ENCODE measurements around the gene ZFYVE28. TPM values are rescaled to one million over a fixed set of nuclear protein-coding genes. Genes with fewer than 3 reads are reported as not detected.

ZFYVE28 gene
- total and polyA plus RNA-seq, 2 donors (not counting 1 experiment from before 2014, with no cell fraction given), result 5.8 to 12.1 TPM

DNA sequence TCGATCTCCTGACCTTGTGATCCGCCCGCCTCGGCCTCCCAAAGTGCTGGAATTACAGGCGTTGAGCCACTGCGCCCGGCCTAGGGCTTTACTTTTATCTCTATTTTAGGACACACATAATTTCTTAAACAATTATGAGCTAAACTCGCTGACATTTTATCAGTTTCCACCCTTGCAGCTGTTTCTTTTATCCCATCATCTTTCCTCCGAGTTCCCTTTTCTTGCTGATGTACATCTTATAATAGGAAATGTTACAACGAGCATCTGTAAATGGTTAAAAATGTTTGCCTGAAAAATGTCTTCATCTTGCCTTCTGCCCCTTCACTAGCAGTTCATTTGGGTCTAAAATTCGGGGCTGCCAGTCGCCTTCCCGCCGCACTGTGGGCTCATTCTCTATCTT lies 41.2 kb downstream of the ZFYVE28 start:
- CTCF ChIA-PET, result no interaction called here
- TF ChIP-seq EZH2 (IDR thresholded peaks at IDR 0.05; ENCODE audit: borderline replicate concordance, insufficient read depth, low read depth, low read length, poor library complexity, severe bottlenecking), result no peak
- TF ChIP-seq, protein P1, sequence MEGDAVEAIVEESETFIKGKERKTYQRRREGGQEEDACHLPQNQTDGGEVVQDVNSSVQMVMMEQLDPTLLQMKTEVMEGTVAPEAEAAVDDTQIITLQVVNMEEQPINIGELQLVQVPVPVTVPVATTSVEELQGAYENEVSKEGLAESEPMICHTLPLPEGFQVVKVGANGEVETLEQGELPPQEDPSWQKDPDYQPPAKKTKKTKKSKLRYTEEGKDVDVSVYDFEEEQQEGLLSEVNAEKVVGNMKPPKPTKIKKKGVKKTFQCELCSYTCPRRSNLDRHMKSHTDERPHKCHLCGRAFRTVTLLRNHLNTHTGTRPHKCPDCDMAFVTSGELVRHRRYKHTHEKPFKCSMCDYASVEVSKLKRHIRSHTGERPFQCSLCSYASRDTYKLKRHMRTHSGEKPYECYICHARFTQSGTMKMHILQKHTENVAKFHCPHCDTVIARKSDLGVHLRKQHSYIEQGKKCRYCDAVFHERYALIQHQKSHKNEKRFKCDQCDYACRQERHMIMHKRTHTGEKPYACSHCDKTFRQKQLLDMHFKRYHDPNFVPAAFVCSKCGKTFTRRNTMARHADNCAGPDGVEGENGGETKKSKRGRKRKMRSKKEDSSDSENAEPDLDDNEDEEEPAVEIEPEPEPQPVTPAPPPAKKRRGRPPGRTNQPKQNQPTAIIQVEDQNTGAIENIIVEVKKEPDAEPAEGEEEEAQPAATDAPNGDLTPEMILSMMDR (IDR thresholded peaks at IDR 0.05), result no peak
- no peak for DNase-seq
- H3K27me3 ChIP-seq (replicated peaks in 1 of 4; ENCODE audit: control extremely low read depth in 1 of 4, control insufficient read depth in 3 of 4, insufficient read depth in 4 of 4, low read length in 3 of 4), result peaks cover 0 to 4% (median 0%) of the 10 kb centered on the region in 4 experiments
- no peak overlapping the region for H3K4me3 ChIP-seq (ENCODE audit: control extremely low read depth in 1 of 5, extremely low read depth in 1 of 5, insufficient read depth in 1 of 5, low read depth in 2 of 5, low read length in 4 of 5)
- Mint-ChIP-seq H3K27me3 (peaks cover 11% of the 10 kb centered on the region), H3K9me3 (ENCODE audit: insufficient read depth) (peaks cover 5% of the 10 kb centered on the region), H3K27ac (no peak overlapping the region), H3K4me1 (no peaks in the 10 kb centered on the region), H3K4me3 (no peak overlapping the region)
- no peak overlapping the region for H3K27ac ChIP-seq (ENCODE audit: low read length in 2 of 2)
- no peak overlapping the region for H3K4me2 ChIP-seq (replicated peaks; ENCODE audit: low read depth, low read length, poor library complexity, severe bottlenecking)
- intact Hi-C loops (cut with micrococcal nuclease), result no loop called here
- H3K79me2 ChIP-seq (ENCODE audit: control insufficient read depth, insufficient read depth, low read length), result no peaks in the 10 kb centered on the region
- ATAC-seq (ENCODE audit: low read depth), result no peak
- no peak overlapping the region for H2AFZ ChIP-seq (ENCODE audit: insufficient read depth, low read depth, low read length, poor library complexity, severe bottlenecking)
- no peaks in the 10 kb centered on the region for H4K20me1 ChIP-seq (ENCODE audit: control insufficient read depth, insufficient read depth, low read length, poor library complexity, severe bottlenecking)
- 87% methylated on average over 11 of the region's 14 CpGs for WGBS (ENCODE audit: insufficient coverage)
- H3K4me1 ChIP-seq (ENCODE audit: control insufficient read depth in 2 of 2, insufficient read depth in 2 of 2, low read length in 2 of 2), result no peaks in the 10 kb centered on the region
- H3K36me3 ChIP-seq (replicated peaks in 1 of 2; ENCODE audit: control extremely low read depth in 1 of 2, control insufficient read depth in 1 of 2, extremely low read depth in 1 of 2, insufficient read depth in 2 of 2, low read length in 1 of 2), result no peaks in the 10 kb centered on the region
- H3K9me3 ChIP-seq (ENCODE audit: control extremely low read depth in 1 of 3, control insufficient read depth in 2 of 3, insufficient read depth in 1 of 3, low read length in 2 of 3), result peaks cover 0 to 16% (median 0%) of the 10 kb centered on the region in 3 donors
- POLR2A ChIA-PET, result no interaction called here
- no peak overlapping the region for H3K9ac ChIP-seq (ENCODE audit: low read length)

DNA sequence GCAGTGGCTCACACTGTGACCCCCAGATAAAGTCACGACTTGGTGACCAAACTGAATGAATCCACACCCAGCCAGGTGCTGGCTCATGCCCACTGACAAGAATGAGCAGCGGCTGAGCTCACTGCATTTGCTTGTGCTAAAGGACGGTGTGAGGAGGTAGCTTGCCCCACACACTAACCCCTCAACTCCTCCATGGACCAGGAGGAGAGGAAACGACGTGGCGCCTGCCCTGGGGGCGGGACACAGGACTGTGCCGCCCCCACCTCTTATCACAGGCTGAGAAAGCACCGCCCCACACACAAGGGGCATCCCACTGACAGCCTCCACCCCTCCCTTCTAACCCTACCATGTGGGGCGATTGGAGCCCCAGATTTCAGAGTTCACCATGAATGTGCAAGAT lies 43.0 kb downstream of the ZFYVE28 start:
- ATAC-seq (ENCODE audit: low read depth), result no peak

More for the DNA sequence above, 43.0 kb downstream of the ZFYVE28 start:
- peaks cover 11% of the 10 kb centered on the region for H3K27me3 Mint-ChIP-seq
- DNase-seq, result no peak
- Histone ChIP-seq H3K9me3 (ENCODE audit: control extremely low read depth in 1 of 3, control insufficient read depth in 2 of 3, insufficient read depth in 1 of 3, low read length in 2 of 3) (peaks cover 0 to 16% (median 0%) of the 10 kb centered on the region in 3 donors), H3K9ac (ENCODE audit: low read length) (no peak overlapping the region), H3K36me3 (replicated peaks in 1 of 2; ENCODE audit: control extremely low read depth in 1 of 2, control insufficient read depth in 1 of 2, extremely low read depth in 1 of 2, insufficient read depth in 2 of 2, low read length in 1 of 2) (no peaks in the 10 kb centered on the region), H3K79me2 (ENCODE audit: control insufficient read depth, insufficient read depth, low read length) (no peaks in the 10 kb centered on the region), H4K20me1 (ENCODE audit: control insufficient read depth, insufficient read depth, low read length, poor library complexity, severe bottlenecking) (no peaks in the 10 kb centered on the region), H3K27me3 (replicated peaks in 1 of 4; ENCODE audit: control extremely low read depth in 1 of 4, control insufficient read depth in 3 of 4, insufficient read depth in 4 of 4, low read length in 3 of 4) (peaks cover 0 to 4% (median 0%) of the 10 kb centered on the region in 4 experiments), H3K27ac (ENCODE audit: low read length in 2 of 2) (no peak overlapping the region), H3K4me1 (ENCODE audit: control insufficient read depth in 2 of 2, insufficient read depth in 2 of 2, low read length in 2 of 2) (no peaks in the 10 kb centered on the region), H2AFZ (ENCODE audit: insufficient read depth, low read depth, low read length, poor library complexity, severe bottlenecking) (no peak overlapping the region), H3K4me2 (replicated peaks; ENCODE audit: low read depth, low read length, poor library complexity, severe bottlenecking) (no peak overlapping the region), H3K4me3 (ENCODE audit: control extremely low read depth in 1 of 5, extremely low read depth in 1 of 5, insufficient read depth in 1 of 5, low read depth in 2 of 5, low read length in 4 of 5) (no peak overlapping the region)
- ChIA-PET CTCF (no interaction called here), POLR2A (no interaction called here)
- H3K4me3 Mint-ChIP-seq, result no peak overlapping the region
- intact Hi-C loops (cut with micrococcal nuclease), result no loop called here
- no peak overlapping the region for H3K27ac Mint-ChIP-seq
- peaks cover 5% of the 10 kb centered on the region for H3K9me3 Mint-ChIP-seq (ENCODE audit: insufficient read depth)
- WGBS (ENCODE audit: insufficient coverage), result 93% methylated on average over 2 of the region's 10 CpGs
- TF ChIP-seq, protein P1 (IDR thresholded peaks at IDR 0.05), result no peak
- no peak for TF ChIP-seq EZH2 (IDR thresholded peaks at IDR 0.05; ENCODE audit: borderline replicate concordance, insufficient read depth, low read depth, low read length, poor library complexity, severe bottlenecking)
- no peaks in the 10 kb centered on the region for H3K4me1 Mint-ChIP-seq

Data from B cell (primary cell).